ENCODE results near the gene PLXNB2. TPM values are rescaled to one million over a fixed set of nuclear protein-coding genes. Genes with fewer than 3 reads are reported as not detected.
A peak's percentile ranks its signal among the peaks of the same experiment; 100 is the strongest.

Gene PLXNB2
- total RNA-seq, 1 experiment from 2014 or later: 59.5 TPM

DNA sequence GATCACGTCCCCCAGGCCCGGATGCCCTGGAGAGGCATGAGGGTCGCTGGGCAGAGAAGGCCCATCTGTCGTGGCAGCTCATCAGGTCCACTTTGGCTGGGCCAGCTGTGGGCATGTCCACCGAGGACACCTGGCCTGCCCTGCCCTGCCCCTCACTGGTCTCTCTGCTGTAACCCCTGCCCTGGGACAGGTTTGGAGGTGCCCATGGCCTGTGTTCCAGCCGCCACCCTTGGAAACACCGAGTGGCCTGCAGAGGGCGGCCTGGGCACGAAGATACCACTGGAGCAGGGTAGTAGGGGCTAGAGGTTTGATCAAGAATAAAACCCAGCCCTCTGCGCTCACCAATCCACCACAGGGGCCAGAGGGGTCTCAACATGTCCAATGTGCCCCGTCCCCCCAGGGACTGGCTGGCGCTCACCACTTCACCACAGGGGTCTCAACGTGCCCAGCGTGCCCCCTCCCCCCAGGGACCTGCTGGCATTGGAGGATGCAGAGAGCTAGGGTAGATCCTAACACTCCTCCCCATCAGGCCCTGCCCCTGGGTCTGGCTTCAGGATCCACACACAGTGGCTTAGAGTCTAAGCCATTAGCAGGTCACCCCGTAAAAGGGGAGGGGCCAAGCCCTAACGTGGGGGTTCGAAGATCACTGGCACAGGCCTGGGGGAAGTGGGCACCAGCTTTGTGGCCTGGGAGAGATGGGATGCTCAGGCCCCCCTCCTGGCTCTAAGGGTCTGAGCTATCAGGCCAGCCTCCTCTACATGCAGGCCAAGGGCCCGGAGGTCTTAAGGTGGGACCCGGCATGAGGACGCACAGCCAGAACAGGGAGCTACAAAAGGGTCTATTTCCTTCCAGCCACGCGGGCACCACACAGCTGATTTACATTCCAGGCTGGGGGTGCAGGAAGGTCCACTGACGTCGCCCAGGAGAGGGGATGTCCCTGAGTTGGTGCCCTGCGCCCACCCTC lies 55.1 kb downstream of the PLXNB2 start:
- peak; percentile 66 for DNase-seq (ENCODE audit: low read depth)

GRCh38 chr22:50251477-50252081 lies 55.9 kb downstream of the PLXNB2 start:
- no peak for DNase-seq (ENCODE audit: low read depth)

GRCh38 chr22:50250555-50251476 lies 56.6 kb downstream of the PLXNB2 start, which contains the start of gene HDAC10:
Gene HDAC10 (minus strand): TSS chr22:50251265. CDS start chr22:50251032, 233 bp downstream.
- peak; percentile 71 for DNase-seq (ENCODE audit: low read depth)

GRCh38 chr22:50250249-50250554 lies 57.2 kb downstream of the PLXNB2 start:
- no peak for DNase-seq (ENCODE audit: low read depth)

- DNase-seq (ENCODE audit: low read depth): no peak
Measured at GRCh38 chr22:50249341-50250248, 57.9 kb downstream of the PLXNB2 start.

DNA sequence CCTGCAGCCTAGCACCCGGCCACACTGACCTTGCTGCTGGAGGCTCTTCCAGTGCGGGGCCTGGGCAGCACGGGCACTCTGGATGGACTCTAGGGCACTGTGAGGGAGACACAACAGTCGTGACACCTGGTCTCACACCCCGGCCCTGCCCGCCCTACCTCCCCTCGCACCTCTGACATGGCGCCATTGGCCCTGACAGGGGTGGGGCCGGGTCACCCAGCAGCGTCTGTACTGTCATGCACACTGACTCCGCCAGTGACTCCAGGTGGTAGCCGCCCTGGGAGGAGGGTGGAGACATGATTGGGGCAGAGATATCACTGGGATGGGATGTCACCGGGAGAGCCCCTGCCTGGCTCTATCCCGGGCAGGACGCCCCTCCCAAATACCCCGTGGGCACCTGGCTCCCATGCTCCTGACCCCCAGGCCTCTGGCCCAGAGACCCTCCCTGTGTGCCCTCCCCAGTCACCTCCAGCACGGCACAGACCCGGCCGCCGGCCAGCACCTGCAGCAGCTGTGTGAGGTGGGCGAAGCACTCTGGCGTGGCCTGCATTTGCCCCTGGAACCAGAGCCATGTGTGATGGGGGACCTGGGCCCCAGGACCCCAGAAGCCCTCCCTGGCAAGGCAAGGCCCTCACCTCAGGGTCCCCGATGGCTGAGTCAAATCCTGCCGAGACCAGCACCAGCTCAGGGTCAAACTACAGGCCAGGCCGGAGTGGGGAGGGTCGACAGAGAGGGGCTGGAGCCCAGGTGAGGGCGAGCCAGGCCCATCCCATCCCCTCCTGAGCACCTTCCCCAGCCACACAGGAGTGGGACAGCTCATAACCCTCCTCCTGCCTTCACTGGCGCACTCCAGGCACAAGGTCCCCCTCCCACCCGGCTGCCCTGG lies 59.0 kb downstream of the PLXNB2 start:
- DNase-seq (ENCODE audit: low read depth): no peak

DNA sequence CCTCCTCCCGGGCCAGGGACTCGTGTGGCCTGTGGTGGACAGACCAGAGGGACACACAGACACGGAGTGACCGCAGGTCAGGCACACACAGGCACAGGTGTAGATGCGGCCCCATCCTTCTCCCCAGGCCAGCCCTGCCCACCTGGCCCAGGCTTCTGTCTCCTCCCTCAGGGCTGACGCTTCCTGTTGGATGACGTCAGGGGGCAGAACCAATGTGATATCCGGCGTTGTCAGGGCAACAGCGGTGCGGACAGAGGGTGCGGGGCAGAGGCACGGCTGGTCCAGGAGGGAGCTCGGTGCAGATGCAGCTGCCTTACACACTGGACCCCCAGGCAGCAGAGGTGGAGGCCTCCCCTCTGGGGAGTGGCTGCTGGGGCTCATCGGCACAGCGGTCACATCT lies 59.7 kb downstream of the PLXNB2 start:
- no peak for DNase-seq (ENCODE audit: low read depth)

DNA sequence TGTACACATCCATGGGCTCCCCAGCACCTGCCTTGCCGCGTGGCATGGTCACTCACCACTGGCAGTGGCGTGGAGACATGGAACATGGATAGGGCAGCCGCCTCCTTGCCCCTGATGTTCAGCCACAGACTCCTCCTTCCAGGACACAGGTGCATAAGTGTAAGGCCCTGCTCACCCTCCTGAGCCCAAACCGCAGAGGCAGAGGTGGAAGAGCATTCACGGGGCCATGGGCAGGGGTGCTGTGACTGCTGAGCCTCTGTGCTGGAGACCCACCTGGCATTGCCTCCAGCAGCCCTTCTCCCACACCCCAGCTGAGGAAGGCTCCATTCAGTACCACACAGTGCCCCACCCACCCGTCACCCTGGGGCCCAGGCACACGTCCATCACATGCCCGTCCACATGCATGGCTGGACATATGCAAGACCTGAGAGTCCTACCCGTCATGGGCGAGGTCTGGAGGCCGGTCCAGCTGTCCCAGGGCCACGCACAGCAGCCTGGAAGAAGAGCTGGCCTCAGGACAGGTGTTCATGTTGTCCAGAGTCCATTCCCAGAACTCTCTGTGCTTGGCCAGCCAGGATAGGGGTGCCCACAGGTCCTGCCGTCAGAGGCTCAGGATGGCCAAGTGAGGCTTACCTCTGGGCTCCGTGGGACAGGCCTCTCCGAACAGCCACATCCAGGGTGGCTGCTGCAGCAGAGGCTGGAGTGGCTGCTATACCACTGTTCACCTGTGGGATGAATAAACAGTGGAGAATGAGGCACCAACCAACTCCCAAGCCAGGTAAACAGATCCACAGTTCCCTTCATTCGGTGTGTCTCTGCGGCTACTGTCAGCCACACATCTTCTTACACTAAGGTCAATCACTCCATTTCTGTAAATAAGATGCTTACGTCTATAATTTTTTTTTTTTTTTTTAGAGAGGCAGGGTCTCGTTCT lies 60.9 kb downstream of the PLXNB2 start:
- no peak for DNase-seq (ENCODE audit: low read depth)

DNA sequence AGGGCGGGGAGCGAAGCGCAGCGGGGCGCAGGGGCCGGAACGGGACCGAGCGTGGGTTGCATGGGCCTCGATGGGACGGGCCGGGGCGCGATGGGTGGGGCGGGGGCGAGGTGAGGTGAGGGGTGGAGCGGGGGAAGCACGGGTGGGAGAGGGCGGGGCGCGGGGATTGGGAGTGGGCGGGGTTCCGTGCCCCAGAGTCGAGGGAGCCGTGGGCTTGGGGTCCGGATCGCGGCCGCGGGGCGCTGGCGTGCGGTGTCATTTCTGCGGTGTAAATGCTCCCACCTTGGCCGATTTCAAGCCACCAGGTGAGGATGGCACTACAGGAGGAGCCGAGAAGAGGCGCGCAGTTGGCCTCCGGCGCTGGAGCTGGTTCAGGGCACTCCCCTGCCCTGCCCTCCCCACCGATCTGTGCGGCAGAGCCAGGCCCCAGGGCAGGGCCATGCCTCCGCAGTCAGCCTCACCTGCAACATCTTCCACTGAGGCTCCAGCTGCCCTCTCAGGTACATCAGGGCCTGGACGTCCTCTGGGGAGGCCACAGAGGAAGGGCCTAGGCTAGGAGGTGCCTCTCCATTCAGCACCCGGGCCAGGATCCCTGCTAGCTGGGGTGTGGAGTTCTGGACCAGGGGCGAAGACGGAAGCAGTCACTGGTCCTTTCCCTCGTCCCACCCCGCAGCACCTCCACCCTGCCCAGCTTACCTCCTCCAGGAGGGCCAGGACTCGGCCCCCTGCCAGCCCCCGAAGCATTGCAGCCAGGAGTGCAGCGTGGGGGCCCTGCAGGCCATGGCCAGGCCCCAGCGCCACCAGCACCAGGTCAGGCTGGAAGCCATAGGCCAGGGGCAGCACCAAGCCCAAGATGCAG lies 62.0 kb downstream of the PLXNB2 start:
- peak; percentile 14 for DNase-seq (ENCODE audit: low read depth)

- DNase-seq (ENCODE audit: low read depth): peak; percentile 88
Measured at GRCh38 chr22:50244420-50245213, 62.8 kb downstream of the PLXNB2 start, which contains the start of gene TUBGCP6. Gene TUBGCP6 (minus strand): TSS chr22:50245023. CDS start chr22:50244459, 564 bp downstream.

- peak; percentile 17 for DNase-seq (ENCODE audit: low read depth)
Measured at GRCh38 chr22:50243685-50244419, 63.6 kb downstream of the PLXNB2 start.

DNA sequence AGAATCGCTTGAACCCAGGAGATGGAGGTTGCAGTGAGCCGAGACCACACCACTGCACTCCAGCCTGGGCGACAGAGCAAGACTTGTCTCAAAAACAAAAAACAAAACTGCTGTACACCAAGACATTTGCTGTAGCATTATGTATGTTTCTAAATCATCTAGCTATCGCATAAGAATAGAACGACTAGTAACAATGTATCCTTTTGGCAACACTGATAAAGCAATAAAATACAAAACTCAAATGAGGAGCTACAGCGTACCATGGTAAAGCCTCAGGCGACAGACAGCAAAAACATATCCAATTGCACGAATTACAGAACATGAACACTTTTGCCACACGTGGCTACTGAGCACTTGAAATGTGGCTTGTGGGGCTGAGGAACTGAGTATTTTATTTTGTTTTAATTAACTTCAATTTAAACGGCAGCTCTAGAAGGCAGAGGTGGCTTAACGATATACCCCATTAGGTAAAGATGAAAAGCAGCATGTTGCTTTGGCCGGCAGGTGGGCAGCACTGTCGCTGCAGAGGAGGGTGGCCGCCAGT lies 65.0 kb downstream of the PLXNB2 start:
- DNase-seq (ENCODE audit: low read depth): no peak

DNA sequence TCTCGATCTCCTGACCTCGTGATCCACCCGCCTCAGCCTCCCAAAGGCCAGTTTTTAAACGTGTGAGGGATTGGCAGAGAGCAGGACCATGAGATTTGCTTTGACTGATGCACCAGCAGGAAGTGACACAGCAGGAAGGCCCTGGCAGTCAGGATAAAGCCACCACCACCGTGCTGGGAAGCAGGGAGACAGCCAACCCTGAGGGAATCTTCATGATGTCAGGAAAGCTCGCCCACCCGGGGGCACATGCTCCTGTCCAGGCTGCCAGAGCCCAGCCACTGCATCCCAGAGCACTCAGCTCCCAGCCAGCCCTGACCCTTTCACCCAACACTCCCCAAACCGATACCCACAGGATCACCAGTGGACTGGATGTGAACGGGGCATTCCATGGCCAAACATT lies 68.7 kb downstream of the PLXNB2 start:
- DNase-seq (ENCODE audit: low read depth): no peak

- no peak for DNase-seq (ENCODE audit: low read depth)
Measured at GRCh38 chr22:50236731-50237409, 70.6 kb downstream of the PLXNB2 start.

GRCh38 chr22:50233223-50233622 lies 74.2 kb downstream of the PLXNB2 start:
- no peak for DNase-seq (ENCODE audit: low read depth)
